Astrocyte of the spinal cord (primary cell): ENCODE results near the gene INTS7.
"Not testable (repeated sequence)": the region's sequence is repeated elsewhere in the genome, so short reads cannot be mapped to it uniquely, and the experiment has no call there.

ENCODE experiments used
- DNase-seq: peaks from one replicate; pipeline ENCODE4 v3.0.0; 2011; ENCODE audit warnings: low read depth, low spot score
- H3K4me3 ChIP-seq: 2 replicates; pipeline ENCODE4 v1.5.1; 2011; ENCODE audit warnings: low read depth, mild to moderate bottlenecking, low read length, moderate library complexity
- in situ Hi-C: cut with HindIII; loops from 2 replicates; pipeline ENCODE4 v1.10.0; 2017; ENCODE audit warnings: low sequenced_read_pairs
- TF ChIP-seq, protein P1 (sequence below): IDR thresholded peaks from 2 replicates; pipeline ENCODE4 v1.5.1; 2012; ENCODE audit warnings: low read depth, mild to moderate bottlenecking, low read length, inconsistent platforms

The INTS7 gene

DNA sequence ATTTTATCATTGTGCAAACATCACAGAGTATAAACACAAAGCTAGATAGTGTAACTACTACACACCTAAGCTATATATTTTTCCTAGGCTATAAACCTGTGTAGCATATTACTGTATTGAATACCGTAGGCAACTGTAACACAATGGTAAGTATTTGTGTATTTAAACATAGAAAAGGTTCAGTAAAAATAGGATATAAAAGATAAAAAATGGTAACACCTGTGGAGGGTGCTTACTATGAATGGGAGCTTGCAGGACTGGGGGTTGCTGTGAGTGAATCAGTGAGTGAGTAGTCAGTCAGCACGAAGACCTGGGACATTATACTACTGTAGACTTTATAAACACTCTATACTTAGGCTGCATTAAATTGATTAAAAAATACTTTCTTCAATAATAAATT, 4.3 kb upstream of the INTS7 start:
- no peak for DNase-seq
- TF ChIP-seq, protein P1, sequence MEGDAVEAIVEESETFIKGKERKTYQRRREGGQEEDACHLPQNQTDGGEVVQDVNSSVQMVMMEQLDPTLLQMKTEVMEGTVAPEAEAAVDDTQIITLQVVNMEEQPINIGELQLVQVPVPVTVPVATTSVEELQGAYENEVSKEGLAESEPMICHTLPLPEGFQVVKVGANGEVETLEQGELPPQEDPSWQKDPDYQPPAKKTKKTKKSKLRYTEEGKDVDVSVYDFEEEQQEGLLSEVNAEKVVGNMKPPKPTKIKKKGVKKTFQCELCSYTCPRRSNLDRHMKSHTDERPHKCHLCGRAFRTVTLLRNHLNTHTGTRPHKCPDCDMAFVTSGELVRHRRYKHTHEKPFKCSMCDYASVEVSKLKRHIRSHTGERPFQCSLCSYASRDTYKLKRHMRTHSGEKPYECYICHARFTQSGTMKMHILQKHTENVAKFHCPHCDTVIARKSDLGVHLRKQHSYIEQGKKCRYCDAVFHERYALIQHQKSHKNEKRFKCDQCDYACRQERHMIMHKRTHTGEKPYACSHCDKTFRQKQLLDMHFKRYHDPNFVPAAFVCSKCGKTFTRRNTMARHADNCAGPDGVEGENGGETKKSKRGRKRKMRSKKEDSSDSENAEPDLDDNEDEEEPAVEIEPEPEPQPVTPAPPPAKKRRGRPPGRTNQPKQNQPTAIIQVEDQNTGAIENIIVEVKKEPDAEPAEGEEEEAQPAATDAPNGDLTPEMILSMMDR: no peak
- H3K4me3 ChIP-seq: no peak overlapping the region
- in situ Hi-C loops: no loop called here

DNA sequence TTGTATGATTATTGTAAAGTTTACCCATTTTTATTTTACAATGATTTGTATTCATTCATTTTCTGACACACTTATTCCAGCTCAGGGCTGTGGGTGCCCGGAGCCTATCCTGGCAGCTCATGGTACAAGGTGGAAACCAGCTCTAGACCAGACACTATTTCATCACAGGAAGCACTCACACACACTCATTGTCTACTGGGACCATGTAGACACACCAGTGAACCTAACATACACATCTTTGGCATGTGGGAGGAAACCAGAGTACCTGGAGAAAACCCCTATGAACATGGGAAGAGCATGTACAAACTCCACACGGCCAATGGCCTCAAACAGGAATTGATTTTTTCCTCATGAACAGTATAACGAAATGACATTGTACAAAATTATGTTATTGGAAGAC, 2.5 kb upstream of the INTS7 start:
- DNase-seq: no peak
- no peak overlapping the region for H3K4me3 ChIP-seq
- TF ChIP-seq, protein P1: no peak
- in situ Hi-C loops: no loop called here

DNA sequence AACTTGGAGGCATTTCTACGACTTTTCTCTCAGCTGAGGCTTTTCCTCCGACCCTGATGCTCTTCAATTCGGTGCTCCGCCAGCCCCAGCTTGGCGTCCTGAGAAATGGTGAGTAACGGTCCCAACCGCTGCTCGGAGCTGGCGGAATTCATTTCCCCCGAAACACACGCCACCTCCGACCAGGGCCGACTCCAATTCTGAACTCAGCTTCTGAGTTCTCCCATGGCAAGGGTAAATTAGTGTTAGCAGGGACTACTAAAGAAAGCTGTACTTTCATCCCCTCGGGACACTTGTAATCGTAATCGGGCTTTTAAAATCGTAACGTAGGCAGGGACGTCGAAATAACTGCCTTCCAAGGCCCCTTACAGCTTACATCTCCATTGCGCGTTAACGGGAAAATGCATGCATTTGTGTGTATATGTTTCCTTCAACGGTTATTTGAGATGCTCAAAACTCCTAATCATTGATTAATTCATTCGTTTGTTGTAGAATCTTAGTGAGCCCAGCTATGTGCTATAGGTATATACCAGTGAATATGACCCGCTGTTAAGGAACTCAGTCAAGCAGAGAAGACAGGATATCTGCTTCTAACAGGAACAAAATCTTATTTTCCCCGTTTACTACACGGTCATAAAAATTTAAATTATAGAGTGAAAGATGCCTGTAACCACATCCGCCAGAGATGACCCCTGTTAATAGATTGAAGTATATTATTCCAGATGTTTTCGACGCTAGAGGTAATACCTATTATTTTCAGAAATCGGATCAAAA, 663 bp upstream of the INTS7 start:
- H3K4me3 ChIP-seq: peak overlapping the region; percentile 54
- no peak for DNase-seq
- in situ Hi-C loops: no loop called here
- TF ChIP-seq, protein P1: no peak

DNA sequence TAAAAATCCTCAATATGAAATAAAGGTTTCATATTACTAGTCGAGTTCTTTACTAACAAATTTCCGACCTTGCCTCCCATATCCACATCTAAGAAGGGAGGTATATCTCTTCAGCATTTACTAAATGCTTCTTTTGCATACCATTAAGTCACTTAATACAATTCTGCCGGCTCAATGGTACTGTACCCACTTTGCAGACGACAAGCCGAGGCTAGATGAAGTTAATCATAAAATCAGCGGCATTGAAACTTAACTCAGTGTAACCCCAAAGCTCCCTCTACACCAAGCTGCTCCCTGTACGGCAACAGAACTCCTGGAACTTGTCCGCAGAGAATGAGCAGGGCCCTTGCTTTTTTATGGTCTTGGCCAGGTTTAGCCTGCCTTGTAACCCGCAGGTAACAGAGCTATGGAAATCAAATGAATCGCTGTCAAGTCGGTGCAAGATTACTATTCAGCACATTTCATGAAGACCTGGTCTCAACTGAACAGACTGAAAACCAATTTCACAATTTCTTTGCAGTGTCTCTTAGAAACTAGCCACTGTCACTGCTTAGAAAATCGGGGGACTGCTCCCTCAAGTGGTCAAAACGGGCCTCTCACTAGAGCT, 738 bp downstream of the INTS7 start:
- TF ChIP-seq, protein P1: no peak
- no peak for DNase-seq
- H3K4me3 ChIP-seq: peak overlapping the region; percentile 54
- in situ Hi-C loops: no loop called here

DNA sequence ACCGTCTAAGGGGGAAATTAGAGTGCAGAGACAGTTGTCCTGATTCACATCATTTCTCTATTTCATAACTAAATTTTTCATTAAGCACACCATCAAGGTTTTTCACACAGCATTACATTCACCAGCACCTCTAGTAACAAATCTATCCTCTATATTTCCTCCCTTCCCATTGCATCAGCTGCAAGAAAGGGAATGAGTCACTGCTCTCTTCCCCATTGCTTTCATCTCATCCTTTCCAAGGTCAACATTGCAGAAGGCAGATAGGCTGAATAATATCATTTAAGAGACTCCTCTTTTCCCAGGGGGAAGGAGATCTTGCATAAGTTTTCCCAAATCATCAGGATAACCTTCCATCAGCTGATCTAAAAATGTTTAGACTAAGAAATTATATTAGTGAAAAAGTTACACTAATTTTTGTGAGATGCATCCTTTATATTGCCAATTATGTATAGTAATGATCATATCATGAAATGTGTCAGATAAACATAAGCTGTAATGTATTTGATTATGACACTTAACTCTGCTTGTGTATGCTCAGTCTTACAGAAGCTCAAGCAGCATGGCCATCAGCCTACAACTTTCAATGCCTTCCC, 4.3 kb downstream of the INTS7 start:
- TF ChIP-seq, protein P1: no peak
- no peak overlapping the region for H3K4me3 ChIP-seq
- in situ Hi-C loops: no loop called here
- peak; percentile 89 for DNase-seq

DNA sequence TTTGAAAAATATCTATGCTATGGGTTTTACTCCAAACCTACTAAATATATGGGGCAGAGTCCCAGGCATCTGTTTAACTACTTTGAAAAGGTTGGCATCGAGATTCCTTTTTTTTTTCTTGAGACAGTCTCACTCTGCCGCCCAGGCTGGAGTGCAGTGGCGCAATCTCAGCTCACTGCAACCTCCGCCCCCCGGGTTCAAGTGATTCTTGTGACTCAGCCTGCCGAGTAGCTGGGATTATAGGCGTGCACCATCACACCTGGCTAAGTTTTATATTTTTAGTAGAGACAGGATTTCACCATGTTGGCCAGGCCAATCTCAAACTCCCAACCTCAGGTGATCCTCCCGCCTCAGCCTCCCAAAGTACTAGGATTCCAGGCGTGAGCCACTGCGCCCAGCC, 7.6 kb downstream of the INTS7 start:
- in situ Hi-C loops, H3K4me3 ChIP-seq, DNase-seq: not testable (repeated sequence)

DNA sequence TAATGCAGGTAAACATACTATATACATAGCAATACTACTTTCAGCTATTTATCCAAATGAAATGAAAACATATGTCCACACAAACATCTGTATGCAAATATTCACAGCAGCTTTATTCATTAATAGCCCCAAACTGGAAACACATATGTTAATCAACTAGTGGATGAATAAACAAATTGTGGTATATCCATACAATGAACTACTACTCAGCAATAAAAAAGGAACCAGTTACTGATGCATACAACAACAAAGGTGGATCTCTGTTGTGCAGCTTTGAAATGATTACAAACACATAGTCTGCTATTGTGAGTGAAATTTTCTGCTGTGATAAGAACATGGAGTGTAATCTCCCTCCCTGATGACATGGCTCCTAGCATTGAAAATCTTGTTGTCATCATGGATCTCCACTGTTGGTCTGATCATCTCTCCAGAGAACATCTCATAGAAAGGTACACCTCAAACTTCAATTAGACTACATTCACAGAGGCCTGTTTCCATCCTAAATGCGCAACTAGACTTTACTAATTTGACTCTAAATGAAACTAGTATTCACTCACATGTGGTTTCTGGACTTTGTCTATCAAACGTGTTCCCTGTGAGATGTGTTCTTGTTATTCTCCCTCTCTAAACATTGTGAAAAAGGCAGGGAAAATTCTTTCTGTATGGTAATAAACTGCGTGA, 10.7 kb downstream of the INTS7 start:
- TF ChIP-seq, protein P1: no peak
- in situ Hi-C loops: no loop called here
- no peak for DNase-seq
- no peak overlapping the region for H3K4me3 ChIP-seq

DNA sequence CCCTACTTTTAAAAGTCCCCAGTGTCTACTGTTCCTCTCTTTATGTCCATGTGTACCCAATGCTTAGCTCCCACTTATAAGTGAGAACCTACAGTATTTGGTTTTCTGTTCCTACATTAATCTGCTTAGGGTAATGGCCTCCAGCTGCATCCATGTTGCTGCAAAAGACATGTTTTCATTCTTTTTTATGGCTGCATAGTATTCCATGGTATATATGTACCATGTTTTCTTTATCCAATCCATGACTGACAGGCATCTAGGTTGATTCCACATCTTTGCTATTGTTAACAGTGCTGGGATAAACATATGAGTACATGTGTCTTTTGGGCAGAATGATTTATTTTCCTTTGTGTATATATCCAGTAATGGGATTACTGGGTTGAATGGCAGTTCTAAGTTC, 12.4 kb downstream of the INTS7 start:
- DNase-seq, in situ Hi-C loops, H3K4me3 ChIP-seq: not testable (repeated sequence)
